Gastroesophageal sphincter (tissue), 4 donors: Measurements from ENCODE around the gene NLGN1. TPM values are rescaled to one million over a fixed set of nuclear protein-coding genes. Genes with fewer than 3 reads are reported as not detected.

Source experiments
- ATAC-seq: fragments of 150-250 bp; one replicate; pipeline ENCODE4 v1.9.1; 2016; ENCODE audit warnings: mild to moderate bottlenecking, moderate library complexity
- H3K27ac ChIP-seq, 4 donors: fragments of 200-600 bp; sonication (generic) in 3 of 4; 1 replicate in 3 of 4; 2 replicates in 1 of 4; pipeline ENCODE4 v1.5.1; 2016 to 2019
- H3K27me3 ChIP-seq: fragments of 200-600 bp; sonication (generic); one replicate; pipeline ENCODE4 v1.5.1; 2019
- H3K36me3 ChIP-seq, 2 donors: fragments of 200-600 bp; sonication (generic); one replicate each; pipeline ENCODE4 v1.5.1; 2019; ENCODE audit warnings: control low read depth in 1 of 2
- H3K4me1 ChIP-seq, 3 donors: fragments of 200-600 bp; sonication (generic); 1 replicate in 2 of 3; 2 replicates in 1 of 3; pipeline ENCODE4 v1.5.1; 2016 to 2019; ENCODE audit warnings: control low read depth in 2 of 3
- H3K4me3 ChIP-seq, 2 donors: fragments of 200-600 bp; sonication (generic); one replicate each; pipeline ENCODE4 v1.5.1; 2019; ENCODE audit warnings: mild to moderate bottlenecking in 1 of 2, moderate library complexity in 1 of 2
- H3K9me3 ChIP-seq, 3 donors: fragments of 200-600 bp; sonication (generic); one replicate each; pipeline ENCODE4 v1.5.1; 2017 to 2019; ENCODE audit warnings: control low read depth in 2 of 3
- EP300 ChIP-seq: sonication (generic); formaldehyde crosslinking; IDR thresholded peaks from one replicate; pipeline ENCODE4 v1.6.1; 2017; ENCODE audit warnings: antibody characterized with exemption, mild to moderate bottlenecking
- POLR2A ChIP-seq, 2 donors: fragments of 450-650 bp; IDR thresholded peaks; one replicate each; pipeline ENCODE4 v1.6.1; 2017; ENCODE audit warnings: antibody characterized with exemption in 2 of 2, mild to moderate bottlenecking in 2 of 2, moderate library complexity in 1 of 2
- POLR2AphosphoS5 ChIP-seq: sonication (generic); formaldehyde crosslinking; IDR thresholded peaks from one replicate; pipeline ENCODE4 v1.6.1; 2017; ENCODE audit warnings: antibody characterized with exemption
- WGBS, 2 donors: methylation state at CpG; one replicate each; pipeline ENCODE4 v1.1.5; 2018; ENCODE audit warnings: low coverage in 1 of 2; 5-methylcytosine and 5-hydroxymethylcytosine counted together
- total RNA-seq, 4 donors: library from RNA; depleted of rRNA; stranded (reverse); fragments of >200 nt; gene quantifications; one replicate each; pipeline ENCODE4 v1.1.0, GENCODE V29; 2016
- TF ChIP-seq, protein P1 (sequence below), 4 experiments: fragments of 200-600 bp in 2 of 4; fragments of 450-650 bp in 2 of 4; sonication (generic) in 1 of 4; IDR thresholded peaks; one replicate each; pipeline ENCODE4 v1.5.1; 2017 to 2019; ENCODE audit warnings: antibody characterized with exemption in 4 of 4, mild to moderate bottlenecking in 2 of 4, moderate library complexity in 2 of 4

NLGN1 gene
- total RNA-seq, 4 donors from 2014 or later, result 13.4 to 26.4 (median 24.0) TPM

GRCh38 chr3:173992416-173992815, 594.9 kb downstream of the NLGN1 start:
- Histone ChIP-seq H3K27ac (no peak overlapping the region), H3K36me3 (no peaks in the 10 kb centered on the region), H3K4me3 (no peak overlapping the region), H3K4me1 (no peaks in the 10 kb centered on the region), H3K9me3 (no peaks in the 10 kb centered on the region), H3K27me3 (no peaks in the 10 kb centered on the region)
- no peak for ATAC-seq
- TF ChIP-seq EP300, result no peak
- no peak for TF ChIP-seq POLR2A (IDR thresholded peaks at IDR 0.05)
- TF ChIP-seq POLR2AphosphoS5, result no peak

DNA sequence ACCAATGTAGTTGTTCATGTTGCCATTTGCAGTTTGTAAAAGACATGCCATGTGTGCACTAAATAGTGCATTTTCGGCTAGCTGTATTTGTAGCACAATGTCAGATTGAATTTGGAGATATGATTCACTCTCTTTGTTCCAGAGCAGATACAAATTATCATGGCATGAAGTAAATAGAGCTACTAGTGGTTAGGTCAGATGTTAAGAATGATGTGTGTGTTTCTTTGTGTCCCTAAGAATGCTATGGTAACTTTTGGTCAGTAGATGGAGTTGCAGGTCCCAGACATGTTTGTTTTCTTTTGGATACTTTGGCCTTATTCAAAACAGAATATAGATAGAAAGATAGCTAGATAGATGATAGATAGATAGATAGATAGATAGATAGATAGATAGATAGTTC, 595.8 kb downstream of the NLGN1 start:
- Histone ChIP-seq H3K27me3 (no peaks in the 10 kb centered on the region), H3K4me1 (no peaks in the 10 kb centered on the region), H3K36me3 (no peaks in the 10 kb centered on the region), H3K9me3 (no peaks in the 10 kb centered on the region), H3K27ac (no peak overlapping the region), H3K4me3 (no peak overlapping the region)
- ATAC-seq, result no peak
- WGBS, 2 donors, result 58% methylated on average over 1 of the region's 1 CpG
- no peak for TF ChIP-seq POLR2AphosphoS5
- no peak for TF ChIP-seq EP300
- TF ChIP-seq, protein P1, sequence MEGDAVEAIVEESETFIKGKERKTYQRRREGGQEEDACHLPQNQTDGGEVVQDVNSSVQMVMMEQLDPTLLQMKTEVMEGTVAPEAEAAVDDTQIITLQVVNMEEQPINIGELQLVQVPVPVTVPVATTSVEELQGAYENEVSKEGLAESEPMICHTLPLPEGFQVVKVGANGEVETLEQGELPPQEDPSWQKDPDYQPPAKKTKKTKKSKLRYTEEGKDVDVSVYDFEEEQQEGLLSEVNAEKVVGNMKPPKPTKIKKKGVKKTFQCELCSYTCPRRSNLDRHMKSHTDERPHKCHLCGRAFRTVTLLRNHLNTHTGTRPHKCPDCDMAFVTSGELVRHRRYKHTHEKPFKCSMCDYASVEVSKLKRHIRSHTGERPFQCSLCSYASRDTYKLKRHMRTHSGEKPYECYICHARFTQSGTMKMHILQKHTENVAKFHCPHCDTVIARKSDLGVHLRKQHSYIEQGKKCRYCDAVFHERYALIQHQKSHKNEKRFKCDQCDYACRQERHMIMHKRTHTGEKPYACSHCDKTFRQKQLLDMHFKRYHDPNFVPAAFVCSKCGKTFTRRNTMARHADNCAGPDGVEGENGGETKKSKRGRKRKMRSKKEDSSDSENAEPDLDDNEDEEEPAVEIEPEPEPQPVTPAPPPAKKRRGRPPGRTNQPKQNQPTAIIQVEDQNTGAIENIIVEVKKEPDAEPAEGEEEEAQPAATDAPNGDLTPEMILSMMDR (IDR thresholded peaks at IDR 0.05), result no peak
- TF ChIP-seq POLR2A (IDR thresholded peaks at IDR 0.05), result no peak

GRCh38 chr3:174000675-174001074, 603.1 kb downstream of the NLGN1 start:
- ATAC-seq, result no peak

DNA sequence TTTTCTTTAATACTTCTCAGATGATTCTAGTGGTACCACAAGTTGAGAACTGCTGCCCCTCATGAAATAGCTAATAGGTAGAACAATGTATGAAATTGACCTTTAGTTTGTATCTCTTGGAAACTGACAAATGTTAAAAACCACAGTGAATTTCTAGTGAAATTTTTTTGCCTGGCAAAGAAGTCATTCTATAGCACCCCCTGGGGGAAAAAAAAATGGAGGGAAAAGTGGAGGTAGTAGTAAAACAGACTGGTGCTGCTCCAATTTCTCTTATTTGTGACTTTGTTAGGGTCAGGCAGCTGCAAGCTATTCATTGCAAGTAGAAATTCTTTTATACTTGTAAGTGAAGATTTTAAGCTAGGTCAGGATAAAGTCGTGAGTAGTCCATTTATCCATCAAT, 605.0 kb downstream of the NLGN1 start:
- H3K9me3 ChIP-seq, result no peaks in the 10 kb centered on the region
- TF ChIP-seq, protein P1 (IDR thresholded peaks at IDR 0.05), result no peak
- TF ChIP-seq POLR2AphosphoS5 (no peak), POLR2A (IDR thresholded peaks at IDR 0.05) (no peak), EP300 (no peak)
- H3K27ac ChIP-seq, result no peak overlapping the region
- no peaks in the 10 kb centered on the region for H3K27me3 ChIP-seq
- no peak overlapping the region for H3K4me3 ChIP-seq
- H3K4me1 ChIP-seq, result no peaks in the 10 kb centered on the region
- WGBS, 2 donors, result 50 to 54% methylated on average over 1 of the region's 1 CpG
- no peak for ATAC-seq
- H3K36me3 ChIP-seq, result no peaks in the 10 kb centered on the region

More at GRCh38 chr3:174000675-174001074, 603.1 kb downstream of the NLGN1 start:
- H3K36me3 ChIP-seq, result no peaks in the 10 kb centered on the region
- no peak overlapping the region for H3K4me3 ChIP-seq
- 57% methylated on average over 1 of the region's 1 CpG; no CpG with 5 or more reads in 1 of the 2 donors for WGBS, 2 donors
- H3K27ac ChIP-seq, result no peak overlapping the region
- TF ChIP-seq POLR2A (IDR thresholded peaks at IDR 0.05) (no peak), POLR2AphosphoS5 (no peak)
- H3K9me3 ChIP-seq, result no peaks in the 10 kb centered on the region
- H3K4me1 ChIP-seq, result no peaks in the 10 kb centered on the region
- no peaks in the 10 kb centered on the region for H3K27me3 ChIP-seq

DNA sequence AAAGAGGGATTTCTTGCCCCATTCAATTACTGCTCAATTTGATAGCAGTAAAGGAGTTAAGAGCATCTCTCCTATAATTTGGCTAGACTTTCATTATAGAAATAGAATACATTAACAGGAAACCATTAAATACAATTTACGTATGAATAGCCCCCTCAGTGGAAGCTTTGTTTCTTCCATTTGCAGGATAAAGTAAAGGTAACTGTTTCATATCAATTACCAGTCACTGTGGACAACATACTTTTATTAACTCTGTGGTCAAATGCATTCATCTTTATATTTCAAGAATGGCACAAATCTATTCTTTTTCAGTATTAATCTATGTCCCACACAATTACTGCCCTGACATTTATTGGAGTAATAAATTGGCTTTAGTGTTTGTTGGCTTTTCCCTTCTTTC, 613.4 kb downstream of the NLGN1 start:
- no peak for ATAC-seq
- WGBS, 2 donors, result 79 to 84% methylated on average over 1 of the region's 1 CpG
- TF ChIP-seq POLR2AphosphoS5 (no peak), EP300 (no peak), POLR2A (IDR thresholded peaks at IDR 0.05) (no peak)
- TF ChIP-seq, protein P1 (IDR thresholded peaks at IDR 0.05), result no peak
- Histone ChIP-seq H3K4me3 (no peak overlapping the region), H3K27me3 (no peaks in the 10 kb centered on the region), H3K27ac (no peak overlapping the region), H3K36me3 (no peaks in the 10 kb centered on the region), H3K4me1 (no peaks in the 10 kb centered on the region), H3K9me3 (no peaks in the 10 kb centered on the region)

GRCh38 chr3:174016186-174016585, 618.6 kb downstream of the NLGN1 start:
- no peak for ATAC-seq
- H3K4me1 ChIP-seq, result no peaks in the 10 kb centered on the region
- 48 to 70% methylated on average over 2 to 4 of the region's 4 CpGs for WGBS, 2 donors
- no peak overlapping the region for H3K4me3 ChIP-seq
- no peaks in the 10 kb centered on the region for H3K36me3 ChIP-seq
- H3K9me3 ChIP-seq, result no peaks in the 10 kb centered on the region
- H3K27me3 ChIP-seq, result no peaks in the 10 kb centered on the region
- H3K27ac ChIP-seq, result no peak overlapping the region
- TF ChIP-seq, protein P1 (IDR thresholded peaks at IDR 0.05), result no peak
- TF ChIP-seq POLR2A (IDR thresholded peaks at IDR 0.05) (no peak), EP300 (no peak), POLR2AphosphoS5 (no peak)
